Prostate gland (tissue), 2 donors: ENCODE measurements around the gene CCDC91. TPM values are rescaled to one million over a fixed set of nuclear protein-coding genes. Genes with fewer than 3 reads are reported as not detected.
"Not testable (repeated sequence)": the region's sequence is repeated elsewhere in the genome, so short reads cannot be mapped to it uniquely, and the experiment has no call there.

Source experiments
- DNase-seq: peaks from one replicate; pipeline ENCODE4 v3.0.0-alpha.2; 2019; ENCODE audit warnings: low spot score
- H3K27ac ChIP-seq, 2 donors: fragments of 200-600 bp; sonication (generic); 2 replicates each; pipeline ENCODE4 v1.5.1; 2017 to 2019
- H3K27me3 ChIP-seq: fragments of 200-600 bp; sonication (generic); replicated peaks from 2 replicates; pipeline ENCODE4 v1.5.1; 2019; ENCODE audit not compliant: insufficient read depth
- H3K36me3 ChIP-seq, 2 donors: fragments of 200-600 bp; sonication (generic); 1 replicate in 1 of 2; 2 replicates in 1 of 2; pipeline versions ENCODE4 v1.5.1 to v1.8.1; 2017 to 2019
- H3K4me1 ChIP-seq: fragments of 200-600 bp; sonication (generic); replicated peaks from 2 replicates; pipeline ENCODE4 v1.5.1; 2019
- H3K4me3 ChIP-seq, 2 donors: fragments of 200-600 bp; sonication (generic); 2 replicates each; pipeline ENCODE4 v1.5.1; 2017 to 2019
- H3K9me3 ChIP-seq: fragments of 200-600 bp; sonication (generic); 2 replicates; pipeline ENCODE4 v1.5.1; 2017
- CTCF ChIP-seq, 4 experiments: fragments of 200-600 bp in 2 of 4; fragments of 450-650 bp in 2 of 4; sonication (generic) in 2 of 4; IDR thresholded peaks; 1 replicate in 3 of 4; 2 replicates in 1 of 4; pipeline ENCODE4 v1.5.1; 2016 to 2019; ENCODE audit warnings: antibody characterized with exemption in 4 of 4, mild to moderate bottlenecking in 2 of 4, moderate library complexity in 2 of 4
- POLR2A ChIP-seq: fragments of 450-650 bp; IDR thresholded peaks from one replicate; pipeline ENCODE4 v1.6.1; 2016; ENCODE audit warnings: antibody characterized with exemption, mild to moderate bottlenecking
- POLR2AphosphoS5 ChIP-seq: sonication (generic); formaldehyde crosslinking; IDR thresholded peaks from one replicate; pipeline ENCODE4 v1.6.1; 2017; ENCODE audit warnings: antibody characterized with exemption
- WGBS: methylation state at CpG from one replicate; pipeline ENCODE4 v1.1.5; 2018; 5-methylcytosine and 5-hydroxymethylcytosine counted together
- intact Hi-C: fragments of 100-400 bp; cut with DNase I; formaldehyde crosslinking; loops from one replicate; pipeline ENCODE4 v1.14.2; 2022
- total RNA-seq, 2 donors: library from RNA; depleted of rRNA; stranded (reverse); fragments of >200 nt; gene quantifications; one replicate each; pipeline ENCODE4 v1.1.0, GENCODE V29; 2016

CCDC91 gene
- total RNA-seq, 2 donors from 2014 or later, result 25.3 to 42.4 TPM

- 91% methylated on average over 1 of the region's 1 CpG for WGBS
- H3K36me3 ChIP-seq, DNase-seq, H3K27ac ChIP-seq, H3K9me3 ChIP-seq, H3K4me3 ChIP-seq, intact Hi-C loops, H3K27me3 ChIP-seq, H3K4me1 ChIP-seq: not testable (repeated sequence)
These were observed 288.8 kb downstream of the CCDC91 start for GRCh38 chr12:28479097-28479496.

GRCh38 chr12:28479683-28480082, 289.4 kb downstream of the CCDC91 start:
- Histone ChIP-seq H3K4me3 (no peak overlapping the region), H3K27me3 (no peaks in the 10 kb centered on the region), H3K36me3 (no peaks in the 10 kb centered on the region), H3K4me1 (no peaks in the 10 kb centered on the region), H3K27ac (no peak overlapping the region), H3K9me3 (no peaks in the 10 kb centered on the region)
- 97% methylated on average over 1 of the region's 1 CpG for WGBS
- no peak for TF ChIP-seq POLR2AphosphoS5
- no peak for TF ChIP-seq CTCF (IDR thresholded peaks at IDR 0.05)
- intact Hi-C loops, result no loop called here
- no peak for DNase-seq

GRCh38 chr12:28484156-28484555, 293.9 kb downstream of the CCDC91 start:
- H3K36me3 ChIP-seq, result no peaks in the 10 kb centered on the region
- no peaks in the 10 kb centered on the region for H3K27me3 ChIP-seq
- 88% methylated on average over 1 of the region's 1 CpG for WGBS
- H3K9me3 ChIP-seq, result no peaks in the 10 kb centered on the region
- intact Hi-C loops, result no loop called here
- no peaks in the 10 kb centered on the region for H3K4me1 ChIP-seq
- TF ChIP-seq CTCF (IDR thresholded peaks at IDR 0.05) (no peak), POLR2A (no peak)
- no peak overlapping the region for H3K4me3 ChIP-seq
- no peak for DNase-seq
- H3K27ac ChIP-seq, result no peak overlapping the region

GRCh38 chr12:28486521-28486920, 296.3 kb downstream of the CCDC91 start:
- no peak overlapping the region for H3K4me3 ChIP-seq
- H3K36me3 ChIP-seq, result no peaks in the 10 kb centered on the region
- DNase-seq, result no peak
- intact Hi-C loops, result no loop called here
- no peak for TF ChIP-seq POLR2A
- TF ChIP-seq CTCF (IDR thresholded peaks at IDR 0.05), result no peak
- no peak for TF ChIP-seq POLR2AphosphoS5
- H3K27ac ChIP-seq, result no peak overlapping the region
- H3K4me1 ChIP-seq, result no peaks in the 10 kb centered on the region
- WGBS, result 100% methylated on average over 1 of the region's 1 CpG
- no peaks in the 10 kb centered on the region for H3K9me3 ChIP-seq
- H3K27me3 ChIP-seq, result no peaks in the 10 kb centered on the region

GRCh38 chr12:28489246-28489645, 299.0 kb downstream of the CCDC91 start:
- Histone ChIP-seq H3K9me3 (no peaks in the 10 kb centered on the region), H3K4me1 (no peaks in the 10 kb centered on the region), H3K36me3 (no peaks in the 10 kb centered on the region), H3K4me3 (no peak overlapping the region), H3K27ac (no peak overlapping the region), H3K27me3 (no peaks in the 10 kb centered on the region)
- TF ChIP-seq POLR2AphosphoS5 (no peak), POLR2A (no peak), CTCF (IDR thresholded peaks at IDR 0.05) (no peak)
- intact Hi-C loops, result no loop called here
- WGBS, result 37% methylated on average over 2 of the region's 2 CpGs
- no peak for DNase-seq
